CD14-positive monocyte (primary cell): Measurements from ENCODE around the gene PLA2G4B. TPM values are rescaled to one million over a fixed set of nuclear protein-coding genes. Genes with fewer than 3 reads are reported as not detected.

ENCODE experiments used
- DNase-seq, 3 donors: peaks; one replicate each; pipeline ENCODE4 v3.0.0-alpha.2; 2011 to 2022
- H2AFZ ChIP-seq: 2 replicates; pipeline ENCODE4 v1.6.0; 2012; ENCODE audit warnings: mild to moderate bottlenecking, low read depth, low read length, inconsistent platforms; ENCODE audit not compliant: insufficient read depth, poor library complexity, severe bottlenecking
- H3K27ac ChIP-seq, 2 donors: 1 replicate in 1 of 2; 2 replicates in 1 of 2; pipeline ENCODE4 v1.5.1; 2012 to 2013; ENCODE audit warnings: low read length in 2 of 2, control low read depth in 1 of 2, inconsistent platforms in 1 of 2, low read depth in 1 of 2, mild to moderate bottlenecking in 1 of 2
- H3K27me3 ChIP-seq, 2 donors: one replicate each; pipeline versions ENCODE4 v1.6.0 to v1.6.1; 2011 to 2013; ENCODE audit warnings: low read length in 2 of 2; ENCODE audit not compliant: control insufficient read depth in 2 of 2, insufficient read depth in 2 of 2
- H3K36me3 ChIP-seq, 2 donors: replicated peaks in 1 of 2; 1 replicate in 1 of 2; 2 replicates in 1 of 2; pipeline versions ENCODE4 v1.5.1 to v1.6.1; 2012 to 2013; ENCODE audit warnings: low read length in 2 of 2, control low read depth in 1 of 2, inconsistent platforms in 1 of 2, mild to moderate bottlenecking in 1 of 2; ENCODE audit not compliant: insufficient read depth in 2 of 2, control insufficient read depth in 1 of 2
- H3K4me1 ChIP-seq, 2 donors: 1 replicate in 1 of 2; 2 replicates in 1 of 2; pipeline versions ENCODE4 v1.5.1 to v1.6.1; 2012 to 2013; ENCODE audit warnings: low read length in 2 of 2, control low read depth in 1 of 2, inconsistent platforms in 1 of 2, mild to moderate bottlenecking in 1 of 2, moderate library complexity in 1 of 2; ENCODE audit not compliant: insufficient read depth in 2 of 2, control insufficient read depth in 1 of 2
- H3K4me2 ChIP-seq: replicated peaks from 2 replicates; pipeline ENCODE3; 2012; ENCODE audit warnings: low read length, moderate library complexity, mild to moderate bottlenecking; ENCODE audit not compliant: poor library complexity, severe bottlenecking; ENCODE audit errors: extremely low read depth
- H3K4me3 ChIP-seq, 3 experiments: fragments of 200-600 bp in 1 of 3; sonication (generic) in 1 of 3; replicated peaks in 1 of 3; 1 replicate in 2 of 3; 2 replicates in 1 of 3; pipeline ENCODE4 v1.5.1; 2011 to 2013; ENCODE audit warnings: low read length in 3 of 3, mild to moderate bottlenecking in 3 of 3, control low read depth in 2 of 3, low read depth in 2 of 3, inconsistent platforms in 1 of 3, moderate library complexity in 1 of 3
- H3K79me2 ChIP-seq: 2 replicates; pipeline ENCODE4 v1.6.0; 2012; ENCODE audit warnings: mild to moderate bottlenecking, control low read depth, inconsistent platforms, low read length, moderate library complexity; ENCODE audit not compliant: insufficient read depth
- H3K9ac ChIP-seq: 2 replicates; pipeline ENCODE4 v1.6.0; 2017; ENCODE audit warnings: low read length, mild to moderate bottlenecking; ENCODE audit not compliant: insufficient read depth, poor library complexity, severe bottlenecking
- H3K9me3 ChIP-seq, 2 donors: replicated peaks in 1 of 2; 1 replicate in 1 of 2; 2 replicates in 1 of 2; pipeline versions ENCODE4 v1.5.1 to v1.6.1; 2012 to 2013; ENCODE audit warnings: low read length in 2 of 2, control low read depth in 1 of 2; ENCODE audit not compliant: control insufficient read depth in 1 of 2, insufficient read depth in 1 of 2
- H4K20me1 ChIP-seq: 2 replicates; pipeline ENCODE4 v1.6.0; 2012; ENCODE audit warnings: mild to moderate bottlenecking, low read length, control low read depth, moderate library complexity; ENCODE audit not compliant: insufficient read depth
- H3K27ac Mint-ChIP-seq, 7 donors: one replicate each; pipeline ENCODE4 v1.8.0; 2020; ENCODE audit warnings: mild to moderate bottlenecking in 7 of 7, mixed read lengths in 7 of 7, moderate library complexity in 6 of 7, inconsistent platforms in 2 of 7
- H3K27me3 Mint-ChIP-seq, 3 donors: one replicate each; pipeline ENCODE4 v1.8.0; 2021 to 2022; ENCODE audit warnings: low read depth in 3 of 3, mild to moderate bottlenecking in 3 of 3, mixed read lengths in 3 of 3, moderate library complexity in 3 of 3, inconsistent platforms in 1 of 3
- H3K36me3 Mint-ChIP-seq, 2 donors: one replicate each; pipeline ENCODE4 v1.8.0; 2020; ENCODE audit warnings: mixed read lengths in 2 of 2, inconsistent platforms in 1 of 2, mild to moderate bottlenecking in 1 of 2
- H3K4me1 Mint-ChIP-seq: one replicate; pipeline ENCODE4 v1.8.0; 2020; ENCODE audit warnings: mild to moderate bottlenecking, mixed read lengths
- H3K4me3 Mint-ChIP-seq, 2 donors: one replicate each; pipeline ENCODE4 v1.8.0; 2020; ENCODE audit warnings: mild to moderate bottlenecking in 2 of 2, mixed read lengths in 2 of 2, moderate library complexity in 1 of 2
- H3K9me3 Mint-ChIP-seq, 7 donors: one replicate each; pipeline ENCODE4 v1.8.0; 2020 to 2022; ENCODE audit warnings: mixed read lengths in 7 of 7, mild to moderate bottlenecking in 6 of 7, moderate library complexity in 6 of 7, inconsistent platforms in 2 of 7
- CTCF ChIP-seq: fragments of 200-600 bp; IDR thresholded peaks from one replicate; pipeline ENCODE4 v1.8.0; 2022; ENCODE audit warnings: antibody characterized with exemption, mild to moderate bottlenecking
- WGBS: methylation state at CpG from one replicate; pipeline ENCODE4 v1.1.5; 2013; ENCODE audit warnings: missing lambda C conversion rate; ENCODE audit not compliant: insufficient coverage; 5-methylcytosine and 5-hydroxymethylcytosine counted together
- intact Hi-C, 2 donors: fragments of 100-400 bp; cut with micrococcal nuclease; formaldehyde crosslinking; loops; one replicate each; pipeline versions ENCODE4 v1.15.0 to v1.15.1; 2023
- polyA plus RNA-seq, 3 donors: library from polyadenylated mRNA; depleted of rRNA in 1 of 3; unstranded in 2 of 3; stranded (reverse) in 1 of 3; fragments of 300-500 nt in 2 of 3; fragments of >200 nt in 1 of 3; fragmentation: Illumina TruSeq in 2 of 3; gene quantifications; 1 replicate in 2 of 3; 2 replicates in 1 of 3; pipeline ENCODE4 v1.2.3, GENCODE V29; 2012 to 2021

PLA2G4B gene
- polyA plus RNA-seq, 3 donors: 0.31 to 32.1 (median 1.6) TPM

- intact Hi-C loops: no loop called here
- H3K4me1 ChIP-seq: peaks cover 22 to 24% of the 10 kb centered on the region in 2 donors
- no peak overlapping the region for H2AFZ ChIP-seq
- Mint-ChIP-seq H3K36me3 (peaks cover 39 to 40% of the 10 kb centered on the region in 2 donors), H3K27ac (peak overlapping the region; percentile 67 to 91 (median 79)), H3K9me3 (peaks cover 0 to 4% (median 0%) of the 10 kb centered on the region in 7 donors), H3K4me1 (peaks cover 27% of the 10 kb centered on the region), H3K27me3 (peaks cover 0 to 2% (median 2%) of the 10 kb centered on the region in 3 donors), H3K4me3 (no peak overlapping the region)
- no peak for DNase-seq
- H4K20me1 ChIP-seq: no peaks in the 10 kb centered on the region
- no peak overlapping the region for H3K4me3 ChIP-seq
- H3K27ac ChIP-seq: peak overlapping the region in 1 of 2 donors; percentile 68
- H3K79me2 ChIP-seq: no peaks in the 10 kb centered on the region
- H3K27me3 ChIP-seq: no peaks in the 10 kb centered on the region
- peaks cover 32 to 43% of the 10 kb centered on the region in 2 donors for H3K36me3 ChIP-seq
- H3K9ac ChIP-seq: no peak overlapping the region
- TF ChIP-seq CTCF: no peak
- H3K4me2 ChIP-seq: no peak overlapping the region
- WGBS: no CpG with 5 or more reads among the region's 1 CpG
- no peaks in the 10 kb centered on the region for H3K9me3 ChIP-seq
Observed at GRCh38 chr15:41895957-41896356, 57.3 kb downstream of the PLA2G4B start.

GRCh38 chr15:41896566-41896965, 57.9 kb downstream of the PLA2G4B start:
- Histone ChIP-seq H3K4me2 (no peak overlapping the region), H3K9ac (no peak overlapping the region), H3K9me3 (no peaks in the 10 kb centered on the region), H3K4me3 (no peak overlapping the region), H3K27me3 (no peaks in the 10 kb centered on the region), H3K79me2 (no peaks in the 10 kb centered on the region), H3K27ac (peak overlapping the region in 1 of 2 donors; percentile 68), H3K36me3 (peaks cover 38 to 49% of the 10 kb centered on the region in 2 donors), H2AFZ (no peak overlapping the region), H3K4me1 (peaks cover 22 to 24% of the 10 kb centered on the region in 2 donors), H4K20me1 (no peaks in the 10 kb centered on the region)
- Mint-ChIP-seq H3K4me1 (peaks cover 27% of the 10 kb centered on the region), H3K27me3 (peaks cover 0 to 2% (median 2%) of the 10 kb centered on the region in 3 donors), H3K9me3 (peaks cover 0 to 4% (median 0%) of the 10 kb centered on the region in 7 donors), H3K27ac (peak overlapping the region; percentile 67 to 85 (median 79)), H3K36me3 (peaks cover 45 to 46% of the 10 kb centered on the region in 2 donors), H3K4me3 (no peak overlapping the region)
- WGBS: 94% methylated on average over 3 of the region's 6 CpGs
- no peak for DNase-seq
- intact Hi-C loops: no loop called here
- no peak for TF ChIP-seq CTCF
